Measurements from ENCODE around the gene NSG1.

The NSG1 gene

DNA sequence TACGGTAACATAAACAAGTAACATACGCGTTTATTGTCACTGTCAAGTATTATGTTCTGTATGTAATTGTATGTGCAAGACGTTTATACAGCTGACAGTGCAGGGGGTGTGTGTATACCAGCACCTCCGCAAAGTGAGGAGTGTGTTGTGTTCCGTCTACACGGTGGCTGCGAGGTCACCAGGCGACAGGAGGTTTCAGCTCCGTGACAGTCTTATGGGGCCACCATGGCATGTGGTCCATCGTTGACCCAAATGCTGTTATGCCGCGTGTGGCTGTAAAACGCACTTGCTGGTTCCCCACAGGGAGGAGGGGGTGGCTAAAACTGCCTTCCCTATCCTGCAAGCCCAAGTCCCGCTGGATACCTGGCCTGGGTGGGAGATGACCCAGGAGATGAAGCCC lies 25.0 kb downstream of the NSG1 start:
- TF ChIP-seq GABPA (IDR thresholded peaks at IDR 0.05; ENCODE audit: low read depth), result no peak
- TF ChIP-seq SPI1 (IDR thresholded peaks at IDR 0.05; ENCODE audit: borderline replicate concordance, low read depth), result no peak
- TF ChIP-seq CTCF (IDR thresholded peaks at IDR 0.05; ENCODE audit: insufficient read depth, low read length), result no peak
- no peak for TF ChIP-seq POLR2AphosphoS5 (IDR thresholded peaks at IDR 0.05; ENCODE audit: low read depth)
- TF ChIP-seq REST (IDR thresholded peaks at IDR 0.05; ENCODE audit: insufficient replicate concordance, low read depth), result no peak
- Histone ChIP-seq H3K27ac (replicated peaks) (no peak overlapping the region), H3K4me3 (replicated peaks; ENCODE audit: insufficient read depth, low read length) (no peak overlapping the region), H3K27me3 (ENCODE audit: insufficient read depth, poor library complexity, severe bottlenecking) (no peaks in the 10 kb centered on the region)
- DNase-seq (ENCODE audit: low read depth in 1 of 2, low spot score in 1 of 2), result no peak

- no peak overlapping the region for H3K27ac ChIP-seq (replicated peaks)
- TF ChIP-seq GABPA (IDR thresholded peaks at IDR 0.05; ENCODE audit: low read depth) (no peak), SPI1 (IDR thresholded peaks at IDR 0.05; ENCODE audit: borderline replicate concordance, low read depth) (no peak), REST (IDR thresholded peaks at IDR 0.05; ENCODE audit: insufficient replicate concordance, low read depth) (no peak), POLR2AphosphoS5 (IDR thresholded peaks at IDR 0.05; ENCODE audit: low read depth) (no peak), CTCF (IDR thresholded peaks at IDR 0.05; ENCODE audit: insufficient read depth, low read length) (no peak)
- H3K4me3 ChIP-seq (replicated peaks; ENCODE audit: insufficient read depth, low read length), result no peak overlapping the region
- no peak for DNase-seq (ENCODE audit: low read depth in 1 of 2, low spot score in 1 of 2)
- no peaks in the 10 kb centered on the region for H3K27me3 ChIP-seq (ENCODE audit: insufficient read depth, poor library complexity, severe bottlenecking)
Measured at GRCh38 chr4:4412641-4413372, 25.9 kb downstream of the NSG1 start.

- TF ChIP-seq GABPA (IDR thresholded peaks at IDR 0.05; ENCODE audit: low read depth) (no peak), POLR2AphosphoS5 (IDR thresholded peaks at IDR 0.05; ENCODE audit: low read depth) (no peak), REST (IDR thresholded peaks at IDR 0.05; ENCODE audit: insufficient replicate concordance, low read depth) (no peak), SPI1 (IDR thresholded peaks at IDR 0.05; ENCODE audit: borderline replicate concordance, low read depth) (no peak), CTCF (IDR thresholded peaks at IDR 0.05; ENCODE audit: insufficient read depth, low read length) (no peak)
- Histone ChIP-seq H3K27me3 (ENCODE audit: insufficient read depth, poor library complexity, severe bottlenecking) (no peaks in the 10 kb centered on the region), H3K4me3 (replicated peaks; ENCODE audit: insufficient read depth, low read length) (no peak overlapping the region), H3K27ac (replicated peaks) (no peak overlapping the region)
- no peak for DNase-seq (ENCODE audit: low read depth in 1 of 2, low spot score in 1 of 2)
Measured at GRCh38 chr4:4413373-4413725, 26.4 kb downstream of the NSG1 start.
